Activated T-helper 9 cell treated with anti-CD3 and anti-CD28 coated beads, Interleukin-2, amount 50 U/mL, for 16 hours (primary cell): ENCODE data around the gene MYOG.

Source experiments
- DNase-seq: peaks from one replicate; pipeline ENCODE4 v3.0.0-alpha.2; 2020; ENCODE audit warnings: low read depth

MYOG gene

DNA sequence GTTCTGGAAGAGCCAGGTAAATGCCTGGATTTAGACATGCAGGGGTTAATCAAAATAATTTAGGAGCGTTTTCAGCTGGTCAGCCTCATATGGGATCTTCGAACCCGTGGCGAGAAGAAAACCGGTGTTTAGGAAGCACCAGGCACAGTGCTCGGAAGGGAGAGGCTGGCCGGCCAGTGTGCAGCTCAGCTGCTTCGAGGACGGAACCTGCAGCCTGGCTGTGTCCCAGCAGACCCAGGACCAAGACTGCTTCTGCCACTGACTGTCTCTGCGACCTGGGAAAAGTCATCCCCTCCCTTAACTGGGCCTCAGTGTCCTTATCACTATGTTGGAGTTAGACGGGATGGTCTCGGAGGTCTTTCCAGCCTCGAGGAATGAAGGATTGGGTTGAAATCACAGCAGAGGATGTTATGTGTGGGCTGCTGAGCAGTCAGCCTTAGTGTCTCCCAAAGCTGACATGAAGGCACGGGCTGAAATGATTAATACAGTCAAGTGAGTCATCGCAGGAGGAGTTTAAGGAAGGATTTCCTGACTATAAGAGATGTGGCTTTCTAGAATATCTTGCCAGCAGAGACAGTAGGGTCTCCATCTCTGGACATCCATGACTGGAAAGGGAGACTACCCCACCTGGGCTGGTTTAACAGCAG lies 38.7 kb downstream of the MYOG start:
- no peak for DNase-seq

DNA sequence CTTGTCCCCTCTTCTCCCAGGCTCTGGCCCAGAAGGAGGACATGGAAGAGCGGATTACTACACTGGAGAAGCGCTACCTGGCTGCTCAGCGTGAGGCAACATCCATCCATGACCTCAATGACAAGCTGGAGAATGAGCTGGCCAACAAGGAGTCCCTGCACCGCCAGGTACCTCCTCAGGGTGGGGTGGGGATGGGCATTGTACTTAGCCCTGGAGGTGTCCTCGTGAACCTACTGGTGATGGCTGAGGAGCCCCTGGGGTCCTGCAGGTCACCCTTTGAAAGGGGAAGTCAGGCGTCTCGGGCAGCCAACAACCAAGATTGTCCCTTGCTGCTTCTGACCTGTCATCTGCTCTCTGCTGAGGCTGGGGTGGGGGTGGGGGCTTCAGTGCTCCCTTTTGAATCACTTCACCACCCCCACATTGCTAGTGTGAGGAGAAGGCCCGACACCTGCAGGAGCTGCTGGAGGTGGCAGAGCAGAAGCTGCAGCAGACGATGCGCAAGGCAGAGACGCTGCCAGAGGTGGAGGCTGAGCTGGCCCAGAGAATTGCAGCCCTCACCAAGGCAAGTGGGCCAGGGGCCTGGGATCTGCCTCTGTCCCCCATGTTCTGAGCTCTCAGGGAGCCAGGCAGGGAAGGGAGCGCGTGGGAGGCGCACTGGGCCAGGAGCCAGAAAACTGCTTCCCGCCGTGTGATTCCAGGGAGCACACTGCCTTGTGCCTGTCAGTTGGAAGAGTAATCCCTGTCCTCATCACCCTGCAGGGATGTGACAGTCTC lies 39.8 kb downstream of the MYOG start:
- no peak for DNase-seq

DNA sequence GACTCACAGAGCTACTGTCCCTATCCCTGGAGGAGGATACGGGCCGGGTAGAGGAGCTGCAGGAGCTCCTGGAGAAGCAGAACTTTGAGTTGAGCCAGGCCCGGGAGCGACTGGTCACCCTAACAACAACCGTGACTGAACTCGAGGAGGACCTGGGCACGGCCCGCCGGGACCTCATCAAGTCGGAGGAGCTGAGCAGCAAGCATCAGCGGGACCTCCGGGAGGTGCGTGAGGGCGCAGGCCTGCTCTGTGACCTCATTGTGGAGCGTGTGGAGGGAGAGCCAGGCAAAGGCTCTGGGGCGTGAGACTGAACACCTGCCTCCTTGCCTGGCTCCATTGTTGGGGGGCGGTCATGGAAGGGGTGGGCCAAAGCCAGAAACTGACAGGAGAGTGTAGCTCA lies 40.5 kb downstream of the MYOG start:
- DNase-seq: no peak

DNA sequence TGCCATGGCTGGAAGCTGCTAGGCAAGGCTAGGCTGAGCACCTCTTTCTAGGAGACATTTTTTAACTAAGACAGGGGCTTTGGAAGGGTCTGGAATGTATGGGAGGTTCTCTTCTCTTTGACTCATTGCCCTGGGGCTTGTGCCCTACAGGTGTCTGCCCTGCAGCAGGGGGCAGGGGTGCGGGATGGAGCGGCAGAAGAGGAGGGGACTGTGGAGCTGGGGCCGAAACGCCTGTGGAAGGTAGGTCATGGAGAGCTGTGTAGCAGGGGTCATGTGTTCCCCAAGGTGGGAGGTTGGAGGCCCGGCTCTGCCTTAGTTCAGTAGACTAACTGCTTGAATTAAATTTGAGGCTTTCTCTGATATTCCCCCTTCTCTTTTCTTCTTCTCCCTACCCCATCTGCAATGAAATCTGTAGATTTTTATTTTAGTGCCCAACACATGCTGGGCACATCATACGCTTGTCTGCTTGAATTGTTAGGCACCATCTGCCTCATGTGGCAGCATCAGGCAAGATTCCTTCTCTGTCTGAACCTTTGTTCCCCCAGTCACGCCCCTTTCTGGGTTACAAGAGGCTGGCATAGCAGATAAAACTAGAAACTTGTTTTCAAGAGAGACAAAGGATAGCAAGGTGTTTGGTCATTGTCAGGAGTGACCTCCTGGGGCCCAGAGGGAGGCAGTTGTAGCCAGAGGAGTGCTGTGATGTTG lies 41.1 kb downstream of the MYOG start:
- DNase-seq: no peak

DNA sequence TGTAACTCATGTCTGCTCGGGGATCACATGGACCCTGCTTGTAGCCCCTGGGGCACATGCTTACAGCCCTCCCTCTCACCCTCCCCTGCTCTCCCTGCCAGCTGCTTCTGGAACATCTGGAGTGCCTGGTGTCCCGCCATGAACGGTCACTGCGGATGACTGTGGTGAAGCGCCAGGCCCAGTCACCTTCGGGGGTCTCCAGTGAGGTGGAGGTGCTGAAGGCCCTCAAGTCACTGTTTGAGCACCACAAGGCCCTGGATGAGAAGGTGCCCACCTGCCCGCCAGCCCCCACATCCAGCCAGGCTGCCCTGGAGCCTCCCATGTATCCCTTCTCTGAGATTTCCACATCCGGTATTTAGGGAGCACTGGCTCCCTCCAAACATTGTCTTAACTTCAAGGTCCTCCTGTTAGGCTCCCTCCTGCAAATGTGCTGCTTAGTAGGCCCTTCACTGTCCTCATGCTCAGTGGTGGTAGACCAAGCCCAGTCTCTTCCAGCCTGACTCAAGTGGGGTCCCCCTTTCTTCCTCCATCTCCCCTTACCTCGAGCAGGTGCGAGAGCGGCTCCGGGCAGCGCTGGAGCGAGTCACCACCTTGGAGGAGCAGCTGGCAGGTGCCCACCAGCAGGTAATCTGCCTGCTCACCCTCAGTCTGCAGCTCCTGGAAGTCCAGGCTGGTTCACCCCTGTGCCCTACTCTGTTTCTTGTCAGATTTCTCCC lies 41.8 kb downstream of the MYOG start:
- DNase-seq: no peak

DNA sequence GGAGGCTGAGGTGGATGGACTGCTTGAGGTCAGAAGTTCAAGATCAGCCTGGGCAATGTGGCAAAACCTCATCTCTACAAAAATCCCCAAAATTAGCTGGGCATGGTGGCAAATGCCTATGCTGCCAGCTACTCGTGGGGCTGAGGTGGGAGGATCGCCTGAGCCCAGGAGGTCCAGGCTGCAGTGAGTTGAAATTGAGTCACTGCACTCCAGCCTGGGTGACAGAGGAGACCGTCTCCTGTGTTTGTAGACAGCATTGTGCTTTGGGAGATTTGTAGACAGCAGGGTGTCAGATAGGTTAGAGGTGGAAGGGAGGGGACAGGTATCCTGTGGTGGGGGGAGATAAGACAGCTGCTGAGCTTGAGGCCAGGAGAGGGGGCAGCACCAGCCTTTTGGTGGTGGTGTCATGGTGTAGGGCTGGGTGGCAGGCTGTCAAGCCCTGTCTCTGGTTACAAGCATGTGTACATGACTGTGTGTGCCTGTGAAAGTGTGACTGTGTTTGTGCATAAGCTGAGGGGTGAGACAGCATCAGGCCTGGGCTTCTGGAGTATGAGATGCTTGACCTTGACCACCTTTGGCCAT lies 44.4 kb downstream of the MYOG start:
- DNase-seq: no peak

DNA sequence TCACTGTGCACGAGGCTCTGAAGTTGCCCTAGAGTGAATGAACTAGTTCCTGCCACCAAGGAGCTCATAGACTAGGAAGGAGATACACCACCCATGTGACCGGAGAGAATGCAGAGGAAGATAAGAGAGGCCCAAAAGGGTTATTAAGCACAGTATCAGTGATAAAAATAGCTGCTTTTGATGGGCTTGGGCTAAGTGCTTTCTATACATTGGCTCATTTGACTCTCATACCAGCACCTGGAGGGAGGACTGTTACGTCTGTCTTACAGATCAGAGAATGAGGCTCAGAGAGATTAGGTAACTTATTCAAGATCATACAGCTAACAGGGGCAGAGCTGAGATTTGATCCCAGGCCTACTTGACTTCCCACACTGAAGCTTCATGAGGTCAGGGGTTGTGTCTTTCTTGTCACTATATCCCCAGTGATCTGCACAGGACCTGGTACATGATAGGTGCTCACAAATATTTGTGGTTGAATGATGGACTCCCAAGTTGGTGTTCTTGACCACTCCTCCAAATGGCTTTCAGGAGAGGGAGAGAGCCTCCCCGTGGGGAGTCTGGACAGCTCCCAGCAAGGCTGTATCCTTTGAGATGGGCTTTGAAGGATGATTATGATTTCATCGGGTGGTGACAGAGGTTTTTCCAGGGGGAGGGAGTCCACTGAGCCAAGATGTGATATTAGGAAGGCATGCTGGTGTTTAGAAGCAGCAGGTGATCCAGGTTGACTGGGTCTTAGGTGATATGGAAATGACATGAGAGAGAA lies 45.1 kb downstream of the MYOG start:
- no peak for DNase-seq

DNA sequence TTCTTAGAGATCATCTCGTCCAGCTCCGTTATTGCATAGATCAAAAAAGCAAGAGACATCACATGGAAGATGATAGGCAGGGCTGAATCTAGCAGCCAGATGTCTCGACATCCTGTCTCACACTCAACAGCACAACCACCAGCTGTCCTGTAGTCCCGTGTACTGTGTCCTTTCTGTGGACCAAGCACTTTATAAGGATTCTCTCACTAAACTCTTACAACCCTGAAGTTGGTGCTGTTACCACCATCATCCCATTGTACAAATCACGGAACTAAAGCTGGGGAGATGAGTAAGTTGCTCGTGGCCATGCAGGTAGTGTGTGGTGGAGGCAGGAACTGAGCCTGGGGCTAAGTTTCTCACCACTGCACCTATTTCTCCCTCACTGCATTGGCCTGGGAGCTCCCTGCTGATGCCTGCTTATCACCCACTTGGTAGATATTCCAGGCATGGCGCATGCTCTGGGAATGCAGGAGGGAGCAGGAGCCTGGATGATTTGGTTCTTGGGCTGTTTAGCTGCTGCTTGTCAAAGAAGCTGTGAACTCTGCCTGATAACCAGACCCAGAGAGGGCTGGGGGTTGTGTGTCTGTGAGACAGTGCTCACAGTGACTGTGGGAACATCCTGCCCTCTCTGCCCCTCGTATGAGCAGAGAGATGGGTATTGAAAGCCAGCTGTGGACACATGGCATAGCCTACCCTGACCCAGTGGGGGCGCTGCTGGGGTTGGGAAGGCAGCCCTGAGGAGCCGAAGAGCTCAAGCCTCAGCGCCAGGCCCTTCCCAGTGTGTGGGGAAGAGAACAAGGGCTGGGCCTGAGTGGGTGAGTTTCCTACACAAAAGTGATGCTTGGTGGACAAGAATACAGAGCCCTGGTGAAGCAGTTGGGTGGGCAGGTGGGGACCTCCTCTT lies 46.0 kb downstream of the MYOG start:
- no peak for DNase-seq

DNA sequence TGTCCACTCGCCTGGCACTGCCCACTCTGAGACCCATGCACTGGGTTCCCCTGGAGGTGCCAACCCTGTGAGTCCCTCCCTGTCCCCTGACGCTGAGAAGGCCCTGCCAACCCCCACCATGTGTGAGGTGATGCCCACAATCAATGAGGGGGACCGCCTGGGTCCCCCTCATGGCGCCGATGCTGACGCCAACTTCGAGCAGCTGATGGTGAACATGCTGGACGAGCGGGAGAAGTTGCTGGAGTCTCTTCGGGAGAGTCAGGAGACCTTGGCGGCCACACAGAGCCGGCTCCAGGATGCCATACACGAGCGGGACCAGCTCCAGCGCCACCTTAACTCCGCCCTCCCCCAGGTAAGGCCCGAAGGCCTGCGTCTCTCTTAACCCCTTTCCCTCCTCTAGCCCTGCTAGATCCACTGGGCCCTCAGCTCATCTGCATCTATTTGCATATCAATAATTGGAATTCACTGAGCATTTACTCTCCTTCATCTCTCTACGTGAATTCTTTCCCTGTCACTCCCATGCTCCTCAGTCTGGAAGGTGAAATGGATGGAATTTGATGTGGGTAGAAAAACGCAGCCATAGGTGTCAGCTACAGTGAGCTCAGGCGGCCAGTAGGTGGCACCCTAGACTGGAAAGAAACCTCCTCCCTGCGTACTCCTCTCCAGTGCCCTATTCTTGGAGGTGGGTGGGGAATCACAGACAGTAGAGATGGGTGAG lies 46.8 kb downstream of the MYOG start:
- peak; percentile 36 for DNase-seq

DNA sequence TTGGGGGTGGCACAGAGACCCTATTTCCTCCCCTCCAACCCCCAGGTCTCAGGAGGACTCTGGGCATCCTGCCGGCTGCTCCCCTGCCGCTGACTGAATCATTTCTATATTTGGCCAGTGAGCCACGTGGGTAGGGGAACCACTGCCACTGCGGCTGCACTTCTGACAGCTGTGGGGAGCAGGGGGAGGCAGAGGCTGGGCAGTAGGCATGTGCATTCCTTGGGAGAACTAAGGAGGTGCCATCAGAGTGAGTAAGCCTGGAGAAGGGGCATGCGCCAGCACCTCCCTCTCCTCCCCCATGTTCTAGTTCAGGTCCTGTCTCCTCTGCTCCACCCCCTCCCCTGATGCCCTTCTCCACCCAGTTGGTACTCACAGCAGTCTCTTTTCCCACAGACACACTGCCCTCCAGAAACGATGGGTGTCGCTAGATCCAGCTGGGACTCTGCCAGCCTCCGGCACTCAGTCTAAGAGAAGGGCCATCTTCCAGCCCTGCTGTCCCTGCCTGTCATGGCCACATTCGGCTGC lies 47.5 kb downstream of the MYOG start:
- no peak for DNase-seq

DNA sequence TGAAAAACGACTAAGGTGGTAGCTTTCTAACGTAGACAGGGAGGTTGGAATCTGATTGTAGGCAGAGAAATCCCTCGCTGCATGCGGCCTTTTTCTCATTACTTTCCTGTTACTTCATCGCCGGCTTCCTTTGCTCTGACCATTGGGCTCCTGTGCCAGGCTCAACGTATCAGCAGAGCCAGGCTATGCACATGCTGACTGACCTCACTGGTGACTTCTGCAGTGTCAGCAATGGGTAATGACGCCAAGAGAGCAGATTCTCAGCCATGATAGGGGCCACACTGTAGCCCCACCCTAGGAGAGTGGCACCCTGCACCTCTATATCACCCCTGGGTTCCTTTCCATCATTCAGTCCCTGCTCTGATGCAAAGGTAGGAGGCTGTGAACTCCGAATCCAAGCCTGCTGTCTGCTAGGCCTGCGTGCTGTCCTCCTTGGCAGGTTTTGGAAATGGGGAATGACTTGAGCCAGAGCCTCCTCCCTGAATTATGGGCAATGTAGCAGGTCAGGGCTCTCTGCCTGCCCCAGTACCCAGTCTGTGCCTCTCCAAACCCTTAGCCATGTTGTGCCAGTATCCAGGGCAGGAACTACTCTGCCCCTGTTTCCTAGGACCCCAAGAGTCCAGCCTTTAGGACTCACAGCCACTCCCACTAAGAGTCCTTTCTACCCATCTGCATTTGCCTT lies 48.2 kb downstream of the MYOG start:
- DNase-seq: no peak

DNA sequence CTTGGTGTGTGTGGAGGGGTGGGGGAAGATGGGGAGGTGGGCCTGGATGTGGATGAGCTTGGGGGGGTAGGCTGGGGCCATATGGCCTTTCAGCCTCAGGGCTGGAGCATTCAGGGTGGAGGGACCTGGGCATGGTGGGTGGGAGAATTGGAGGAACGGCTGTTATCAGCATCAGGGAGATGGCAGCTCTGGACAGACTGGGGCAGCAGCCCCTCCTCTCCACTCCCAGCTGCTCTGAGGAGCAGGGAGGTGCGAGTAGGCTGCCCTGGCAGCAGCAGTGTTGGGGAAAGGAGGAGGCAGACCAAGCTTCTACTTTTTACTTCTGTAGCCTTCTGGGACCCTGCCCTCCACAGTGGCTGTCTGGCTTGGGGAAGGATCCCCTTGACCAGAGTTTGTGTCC lies 49.3 kb downstream of the MYOG start:
- no peak for DNase-seq

DNA sequence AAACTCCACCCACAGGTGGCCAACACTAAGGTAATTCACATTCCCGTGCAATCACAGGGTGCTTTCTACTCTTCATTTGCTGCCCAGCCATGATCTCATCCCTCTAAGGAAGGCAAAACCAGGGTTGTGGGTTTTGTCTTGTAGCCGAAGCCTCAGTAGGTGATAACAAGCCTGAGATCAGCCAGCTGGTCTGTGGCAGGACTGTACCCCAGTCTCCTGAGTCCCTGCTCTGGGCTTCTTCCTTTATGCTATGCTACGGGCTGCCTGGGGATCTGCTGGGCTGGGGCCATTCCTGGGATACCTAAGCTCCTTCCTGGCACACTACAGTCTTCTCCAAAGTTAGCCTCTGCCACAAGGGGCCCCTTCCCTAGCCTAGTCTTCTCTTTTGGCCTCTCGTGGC lies 49.7 kb downstream of the MYOG start:
- no peak for DNase-seq

DNA sequence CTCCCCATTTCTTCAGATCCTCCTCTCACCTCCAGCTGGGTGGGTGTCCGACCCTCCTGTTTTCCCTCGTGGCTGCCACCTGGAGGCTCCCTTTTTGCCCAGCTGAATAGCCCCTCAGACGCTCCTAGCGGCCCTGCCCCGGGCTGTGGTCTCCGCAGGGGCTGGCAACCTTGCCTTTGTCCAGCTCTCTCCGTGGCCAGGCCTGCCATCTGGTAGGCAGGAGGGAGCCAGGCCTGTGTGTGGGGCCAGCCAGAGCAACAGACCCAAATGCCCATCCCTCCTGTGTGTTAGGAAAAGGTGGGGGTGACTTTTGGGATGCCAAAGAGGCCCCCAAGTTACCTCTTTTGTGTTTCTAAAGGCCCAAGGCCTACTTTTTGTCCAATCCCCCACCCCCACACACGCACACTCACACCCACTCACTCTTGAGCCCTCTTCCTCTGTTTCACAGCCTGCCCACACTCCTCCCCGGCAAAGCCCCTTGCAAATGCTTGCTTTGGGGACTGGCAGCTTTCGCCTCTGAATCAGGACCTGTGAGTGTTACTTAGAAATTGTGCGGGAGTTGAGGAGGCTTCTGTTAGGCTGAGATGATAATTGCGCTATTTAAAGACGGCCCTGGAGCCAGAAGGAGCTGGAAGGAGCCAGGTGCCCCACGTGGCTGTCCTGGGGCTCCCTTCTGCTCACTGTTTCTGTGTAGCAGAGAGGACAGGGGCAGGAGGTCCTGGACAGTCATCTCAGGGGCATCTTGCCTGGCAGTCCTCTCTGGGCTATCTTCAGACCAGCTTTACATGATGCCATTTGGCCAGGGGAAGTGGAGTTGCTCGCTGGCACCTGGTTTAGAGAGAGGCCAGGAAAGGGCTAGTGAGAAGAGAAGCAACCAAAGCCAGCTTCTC lies 50.5 kb downstream of the MYOG start:
- DNase-seq: no peak

DNA sequence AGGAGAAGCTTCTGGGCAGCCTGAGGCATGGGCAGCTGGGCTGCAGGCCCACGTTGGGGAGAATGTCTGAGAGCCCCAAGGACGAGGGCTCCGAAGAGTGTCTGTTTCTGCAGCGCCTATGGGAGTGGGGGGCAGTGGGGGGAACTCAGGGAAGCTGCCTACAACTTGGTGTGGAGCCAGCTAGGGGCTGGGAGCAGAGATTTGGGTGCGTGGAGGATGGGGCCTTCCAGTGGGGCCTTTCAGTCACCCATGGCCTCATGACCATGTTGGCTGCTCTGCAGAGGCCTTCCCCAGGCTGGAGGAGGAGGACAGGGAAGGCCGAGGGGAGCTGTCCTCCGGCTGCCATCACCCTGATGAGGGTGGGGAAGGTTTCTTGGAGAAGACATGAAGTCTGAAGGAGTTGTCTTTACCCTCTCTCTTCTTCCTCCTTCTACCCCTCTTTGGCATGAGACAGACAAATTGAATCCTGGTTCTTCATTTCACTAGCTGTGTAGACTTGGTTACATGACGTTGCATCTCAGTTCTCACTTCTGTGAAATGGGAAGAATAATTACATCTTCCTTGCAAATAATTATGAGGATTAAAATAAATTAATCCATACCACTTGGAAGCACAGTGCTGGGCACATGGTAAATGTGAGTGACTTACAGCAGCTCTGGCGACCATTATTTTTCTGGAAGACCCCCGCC lies 51.2 kb downstream of the MYOG start:
- no peak for DNase-seq

DNA sequence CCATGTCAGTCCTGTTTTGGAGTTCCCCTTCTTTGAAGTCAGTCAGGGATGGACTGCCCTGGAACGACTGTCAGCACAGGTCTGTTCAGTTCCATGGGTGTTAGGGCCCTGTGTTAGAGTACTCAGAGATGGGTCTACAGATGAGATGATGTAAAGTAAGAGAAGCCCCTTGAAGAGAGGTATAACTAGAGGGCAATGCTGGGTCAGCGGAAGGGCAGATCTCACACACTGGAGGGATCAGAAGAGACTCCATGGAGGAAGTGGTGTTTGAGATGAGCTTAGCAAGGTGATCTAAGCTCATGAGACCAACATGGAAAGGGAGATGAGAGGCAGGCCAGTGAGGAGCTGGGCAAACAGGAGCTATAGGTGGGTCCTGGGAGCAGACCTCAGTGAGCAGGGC lies 51.9 kb downstream of the MYOG start:
- DNase-seq: no peak

DNA sequence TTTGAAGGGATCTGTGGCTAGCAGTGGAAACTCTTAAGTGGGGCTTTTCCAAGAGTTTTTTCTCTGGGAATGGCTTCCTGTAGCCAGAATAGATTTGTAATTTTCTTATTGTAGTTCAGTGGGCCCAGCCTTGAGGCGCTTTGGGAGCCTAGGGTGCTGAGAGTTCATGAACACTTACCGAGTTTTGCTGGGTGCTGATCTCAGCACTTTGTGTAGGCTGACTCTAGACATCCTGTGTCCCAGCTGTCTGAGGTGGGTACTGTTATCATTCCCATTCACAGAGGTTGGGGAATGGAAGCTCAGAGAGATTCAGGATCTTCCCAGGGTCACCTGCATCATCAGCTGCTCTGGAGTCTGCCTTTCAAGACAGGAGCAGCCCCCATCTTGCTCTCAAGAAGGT lies 52.5 kb downstream of the MYOG start:
- no peak for DNase-seq
